Measurements from ENCODE around the gene HEG1.

HEG1 gene

DNA sequence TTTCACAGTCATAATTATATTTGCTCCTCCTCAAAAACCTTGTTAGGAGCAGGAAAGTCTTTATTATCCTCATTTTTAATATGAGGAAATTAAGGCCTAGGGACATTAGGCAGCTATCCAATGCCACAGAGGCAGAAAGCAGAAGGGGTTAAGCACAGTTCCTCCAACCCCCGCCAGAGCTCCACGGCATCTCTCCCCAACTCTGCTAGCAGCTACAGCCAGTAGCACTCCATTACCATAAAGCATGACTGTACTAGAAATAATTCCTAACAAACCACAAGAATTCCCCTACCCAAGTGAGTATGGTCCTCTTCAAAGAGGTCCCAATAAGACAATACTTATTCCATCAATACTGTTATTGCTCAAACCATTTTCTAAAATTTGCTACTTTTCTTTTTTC, 9.8 kb downstream of the HEG1 start:
- no peak for DNase-seq (ENCODE audit: low read depth in 2 of 2)

DNA sequence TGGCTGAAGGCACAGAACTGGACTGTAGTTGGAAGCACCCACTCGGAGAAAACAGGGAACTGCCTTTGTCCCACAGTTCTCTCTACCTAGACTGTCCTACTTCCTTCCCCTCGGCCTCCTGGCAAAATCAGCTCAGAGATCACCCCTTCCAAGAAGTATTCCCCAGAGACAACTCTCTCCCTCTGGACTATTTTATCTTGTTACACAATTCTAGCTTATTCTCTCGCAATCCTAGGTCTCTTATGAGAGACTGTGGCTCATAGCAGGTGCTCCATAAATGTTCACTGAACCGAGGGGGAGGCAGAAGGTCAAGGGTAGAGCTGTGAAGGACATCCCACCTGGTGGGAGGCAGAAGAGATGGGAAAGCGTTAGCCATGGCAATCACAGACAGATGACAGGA, 10.6 kb downstream of the HEG1 start:
- no peak for DNase-seq (ENCODE audit: low read depth in 2 of 2)

DNA sequence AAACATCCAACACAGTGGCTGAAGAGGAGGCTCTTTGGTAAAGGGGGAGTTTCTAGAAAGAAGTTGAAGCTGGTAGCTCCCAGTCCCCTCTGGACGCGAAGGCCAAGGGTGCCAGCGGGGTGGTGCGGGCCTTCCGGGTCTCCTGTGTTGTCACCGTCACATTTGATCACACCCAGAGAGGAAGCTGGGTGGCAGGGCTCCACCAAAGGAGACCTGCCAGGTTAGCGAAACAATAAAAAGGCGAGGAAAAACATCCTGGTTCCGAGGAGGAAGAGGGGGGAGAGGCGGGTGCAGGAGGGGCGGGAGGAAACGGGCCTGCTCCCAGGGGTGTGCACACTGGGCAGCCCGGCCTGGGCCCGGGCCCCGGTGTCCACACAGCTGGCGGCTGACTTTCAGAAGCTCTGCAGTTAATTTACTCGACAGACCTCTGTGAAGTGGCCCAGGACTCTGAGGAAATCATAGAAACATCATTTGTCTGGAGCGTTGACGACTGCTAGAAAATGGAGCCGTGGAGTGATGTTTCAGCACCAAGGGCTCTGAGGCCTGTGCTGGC, 12.1 kb downstream of the HEG1 start:
- DNase-seq (ENCODE audit: low read depth in 2 of 2) = no peak

DNA sequence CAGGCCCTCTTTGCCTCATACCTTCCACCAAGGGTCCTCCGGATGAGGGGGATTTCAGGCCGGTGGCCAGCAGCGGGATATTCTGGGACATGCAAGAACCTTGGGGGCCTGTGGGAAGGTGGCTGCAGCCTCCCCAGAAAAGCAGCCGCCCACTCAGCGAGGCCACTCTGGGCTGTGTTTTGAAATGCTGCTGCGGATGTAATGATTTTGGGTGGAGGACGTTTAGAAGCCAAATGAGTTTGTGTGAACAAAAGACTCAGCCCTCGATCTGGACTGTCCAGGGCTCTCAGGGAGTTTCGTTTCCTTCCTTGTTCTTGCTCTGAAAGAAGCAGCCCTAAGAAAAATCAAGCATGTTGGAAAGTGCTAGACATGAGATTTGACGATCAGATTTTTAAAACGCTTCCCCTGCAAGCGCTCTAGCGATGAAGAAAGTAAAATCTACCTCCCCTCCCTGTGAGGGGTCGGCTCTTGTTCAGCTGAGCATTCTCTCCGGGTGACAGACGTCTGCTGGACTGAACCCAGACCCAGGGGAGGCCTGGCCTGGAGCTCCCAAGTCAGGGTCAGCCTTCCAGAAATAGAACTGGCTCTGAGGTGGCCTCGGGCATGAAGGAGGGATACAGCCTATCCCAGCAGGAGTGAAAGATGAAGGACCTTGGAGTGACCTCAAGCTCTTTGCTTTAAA, 12.9 kb downstream of the HEG1 start:
- DNase-seq (ENCODE audit: low read depth in 2 of 2) = no peak

DNA sequence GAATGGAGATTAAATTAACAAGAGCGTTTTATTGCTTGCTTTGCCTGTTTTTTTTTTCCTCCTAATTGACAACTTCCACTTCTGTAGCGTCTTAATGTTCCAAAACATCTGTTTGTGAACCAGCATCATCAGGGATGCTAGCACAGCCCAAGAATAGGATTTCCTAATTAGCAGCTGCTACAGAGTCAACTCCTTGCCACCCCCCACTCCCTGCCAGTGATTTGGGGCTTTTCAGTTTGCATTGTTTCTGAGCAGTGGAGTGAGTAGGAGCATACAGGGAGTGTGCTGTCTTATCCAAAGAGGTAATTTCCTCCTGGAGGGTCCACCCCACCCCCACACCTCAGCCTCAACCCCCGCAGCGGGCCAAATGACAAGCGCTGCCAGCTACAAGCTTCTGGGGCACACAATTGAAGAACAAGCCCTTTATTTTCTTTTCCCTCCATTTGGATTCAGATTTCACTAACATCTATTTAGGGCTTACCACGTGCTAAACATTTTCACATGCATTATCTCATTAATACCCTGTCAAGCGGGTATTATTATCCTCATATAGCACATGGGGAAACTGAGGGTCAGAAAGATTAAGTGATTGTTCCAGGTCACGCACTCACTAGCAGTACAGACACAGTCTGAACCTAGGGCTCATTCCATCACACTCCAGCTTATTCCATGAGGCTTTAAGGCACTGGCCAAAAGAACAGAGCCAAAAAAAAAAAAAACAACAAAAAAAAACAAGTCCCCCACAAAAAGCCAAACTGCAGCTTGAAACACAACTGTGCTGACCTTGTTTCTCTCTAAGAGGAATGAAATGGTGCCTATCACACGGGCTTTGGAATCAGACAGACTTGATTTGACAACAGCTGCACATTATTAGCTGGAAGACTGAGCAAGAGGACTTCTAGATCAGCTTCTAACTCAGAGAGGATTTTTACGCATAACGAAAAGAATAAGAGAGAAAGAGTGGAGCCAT, 16.4 kb downstream of the HEG1 start:
- no peak for DNase-seq (ENCODE audit: low read depth in 2 of 2)

DNA sequence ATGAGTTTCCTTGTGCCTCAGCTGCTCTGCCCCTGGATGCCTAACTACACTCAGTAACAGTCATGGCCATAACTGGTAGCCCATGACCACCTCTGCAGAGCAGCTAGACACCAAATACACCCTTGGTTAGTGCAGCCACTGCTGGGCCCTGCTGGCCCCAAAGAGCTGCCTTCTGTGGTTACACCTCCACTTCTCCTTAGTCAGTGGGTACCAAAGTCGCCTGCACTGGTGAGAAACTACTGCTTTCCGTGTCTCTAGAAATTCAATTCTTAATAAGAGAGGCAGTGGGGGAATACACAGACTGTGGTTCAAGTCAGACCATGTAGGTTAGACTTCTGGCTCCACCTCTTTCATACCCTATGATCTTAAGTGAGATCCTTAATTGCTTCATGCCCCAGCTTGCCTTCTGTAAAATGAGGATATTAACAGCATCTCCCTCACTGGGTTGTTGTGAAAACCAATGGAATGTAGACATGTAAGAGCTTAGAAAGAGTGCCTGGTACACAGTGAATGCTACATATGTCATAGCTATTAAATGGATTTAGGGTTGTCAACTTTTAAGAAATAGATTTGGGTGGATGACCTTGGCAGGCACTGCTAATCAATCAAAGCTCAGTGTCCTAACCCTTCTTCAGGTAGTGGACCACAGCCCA, 18.2 kb downstream of the HEG1 start:
- DNase-seq (ENCODE audit: low read depth in 2 of 2) = no peak

DNA sequence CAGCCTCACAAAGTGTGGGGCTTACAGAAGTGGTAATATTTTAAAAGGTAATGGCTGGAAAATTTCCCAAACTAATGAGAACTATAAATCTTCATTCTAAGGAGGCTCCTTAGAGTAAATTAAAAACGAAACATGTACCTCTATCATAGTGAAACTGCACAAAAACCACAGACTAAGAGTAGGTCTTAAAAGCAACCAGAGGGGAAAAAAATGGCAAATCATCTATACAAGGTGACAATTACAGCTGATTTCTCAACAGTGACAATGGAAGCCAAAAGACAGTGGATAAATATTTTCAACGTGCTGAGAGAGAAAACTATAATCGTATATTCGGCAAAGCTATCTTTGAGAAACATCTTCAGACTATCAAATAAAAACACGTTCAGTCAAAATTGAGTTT, 20.6 kb downstream of the HEG1 start:
- no peak for DNase-seq (ENCODE audit: low read depth in 2 of 2)

DNA sequence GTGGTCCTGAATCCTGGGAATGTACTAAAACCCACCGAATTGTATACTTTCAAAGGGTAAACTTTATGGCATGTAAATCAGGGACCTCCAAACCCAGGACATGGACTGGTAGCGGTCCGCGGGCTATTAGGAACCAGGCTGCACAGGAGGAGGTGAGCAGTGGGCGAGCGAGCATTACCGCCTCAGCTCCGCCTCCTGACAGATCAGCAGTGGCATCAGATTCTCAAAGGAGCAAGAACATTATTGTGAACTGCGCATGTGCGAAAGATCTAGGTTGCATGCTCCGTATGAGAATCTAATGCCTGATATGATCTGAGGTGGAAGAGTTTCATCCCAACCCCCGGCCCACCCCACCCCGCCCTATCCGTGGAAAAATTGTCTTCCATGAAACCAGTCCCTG, 22.2 kb downstream of the HEG1 start:
- DNase-seq (ENCODE audit: low read depth in 2 of 2) = no peak

DNA sequence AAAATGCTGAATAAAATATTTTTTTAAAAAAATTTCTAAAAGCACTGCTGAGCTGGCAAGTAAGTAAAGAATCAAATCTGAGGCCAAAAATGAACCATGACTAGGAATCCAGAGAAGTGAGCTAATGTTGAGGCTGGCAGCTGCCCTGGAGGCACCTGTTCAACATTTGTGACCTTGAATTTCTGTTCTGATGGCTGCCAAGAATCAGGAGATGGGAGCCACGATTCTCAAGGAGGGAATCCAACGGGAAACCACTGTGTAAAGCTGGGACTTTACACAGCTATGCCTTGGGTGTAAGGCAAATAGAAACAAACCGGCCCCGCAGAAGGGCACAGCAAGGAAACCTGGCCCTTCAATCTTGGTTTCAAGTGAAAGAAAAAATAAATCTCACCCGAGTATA, 22.7 kb downstream of the HEG1 start:
- DNase-seq (ENCODE audit: low read depth in 2 of 2) = no peak

DNA sequence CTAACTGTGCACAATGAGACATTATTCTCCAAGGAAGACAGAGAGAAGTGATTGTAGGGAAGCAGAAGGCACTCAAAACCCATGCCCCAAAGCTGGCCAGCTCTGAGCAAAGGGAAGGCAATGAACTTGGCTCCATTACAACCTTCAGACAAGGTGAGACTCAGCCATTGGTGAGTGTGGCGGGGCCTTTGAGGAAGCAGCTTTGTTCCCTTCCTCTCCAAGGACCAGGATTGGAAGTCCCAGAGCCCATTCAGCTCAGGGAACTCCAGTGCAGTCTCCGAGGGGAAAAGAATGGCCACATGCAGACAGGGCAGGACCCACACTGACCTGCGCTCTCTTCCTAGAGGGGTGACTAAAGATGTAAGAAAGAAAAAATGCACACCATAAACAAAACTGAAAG, 23.1 kb downstream of the HEG1 start:
- no peak for DNase-seq (ENCODE audit: low read depth in 2 of 2)

DNA sequence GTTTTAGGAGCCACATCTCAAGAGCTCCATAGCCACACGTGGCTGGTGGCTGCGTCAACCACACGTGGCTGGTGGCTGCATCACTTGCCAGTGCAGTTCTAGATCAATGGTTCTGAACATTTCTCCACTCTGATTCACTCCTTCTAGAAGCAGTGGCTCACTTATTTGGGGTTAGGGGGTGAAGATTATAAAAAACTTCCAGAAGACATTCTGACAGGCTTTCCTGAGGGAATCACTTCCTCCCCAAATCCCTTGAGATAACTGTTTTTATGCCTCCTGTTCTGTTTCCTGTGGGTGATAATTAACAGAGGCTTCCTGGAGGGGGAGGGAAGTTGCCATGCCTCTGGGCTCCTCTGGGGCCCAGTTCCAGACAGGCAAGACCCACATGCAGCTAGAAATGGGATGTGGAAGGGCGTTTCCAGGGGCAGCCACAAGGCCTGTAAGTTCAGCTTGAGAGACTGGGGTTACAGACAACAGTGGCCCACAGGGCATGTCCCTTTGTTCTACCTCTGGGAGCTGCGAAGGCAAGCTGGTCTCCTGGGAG, 23.6 kb downstream of the HEG1 start:
- no peak for DNase-seq (ENCODE audit: low read depth in 2 of 2)

DNA sequence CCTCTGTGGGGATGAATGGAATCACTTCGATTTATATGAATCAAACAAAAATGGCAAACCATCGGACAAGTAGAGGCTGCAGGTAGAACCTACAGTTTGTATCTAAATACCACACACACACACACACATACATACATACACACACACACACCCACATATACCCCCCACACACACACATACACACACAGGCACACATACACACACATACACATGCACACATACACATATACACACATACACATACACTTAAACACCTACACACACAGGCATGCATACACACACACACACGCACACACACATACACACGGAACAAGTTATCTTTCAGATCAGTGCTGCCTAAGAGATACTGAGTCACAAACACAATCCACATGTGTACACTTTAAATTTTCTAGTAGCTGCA, 24.3 kb downstream of the HEG1 start:
- no peak for DNase-seq (ENCODE audit: low read depth in 2 of 2)

DNA sequence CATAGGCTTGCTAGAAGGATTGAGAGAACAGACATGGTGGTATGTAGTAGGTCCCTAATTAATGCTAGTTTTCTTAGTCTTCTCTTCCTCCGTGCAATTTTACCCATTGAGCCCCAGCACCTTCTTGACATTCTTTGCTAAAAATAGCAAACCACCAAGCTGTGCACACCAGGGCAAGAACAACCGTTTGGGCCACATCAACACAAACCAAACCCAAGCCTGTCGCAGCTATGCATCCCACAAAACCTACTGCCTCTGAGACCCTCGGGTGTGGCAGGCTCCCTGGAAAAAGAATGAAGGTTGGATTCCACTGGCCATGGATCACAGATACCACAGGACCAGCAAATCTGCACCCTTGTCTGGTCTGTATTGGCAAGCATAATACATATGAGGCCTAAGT, 27.1 kb downstream of the HEG1 start:
- no peak for DNase-seq (ENCODE audit: low read depth in 2 of 2)

DNA sequence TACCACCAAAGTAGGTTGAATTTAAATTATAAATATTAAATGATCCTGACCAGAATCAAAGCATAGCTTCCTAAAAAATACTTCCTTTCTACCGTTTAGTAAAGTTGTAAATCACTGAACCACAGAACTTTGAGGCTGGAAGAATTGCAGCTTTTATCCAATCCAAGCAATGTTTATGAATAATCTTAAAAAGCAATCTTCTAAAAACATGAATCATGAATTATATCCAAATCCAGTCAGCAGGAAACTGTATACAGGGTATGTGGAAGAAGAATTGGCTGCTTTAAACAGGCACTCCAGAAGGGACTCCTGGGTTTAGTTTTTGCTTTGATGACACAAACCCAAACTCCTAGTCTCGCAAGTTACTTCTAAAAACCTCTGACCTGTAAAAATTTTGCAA, 30.2 kb downstream of the HEG1 start:
- DNase-seq (ENCODE audit: low read depth in 2 of 2) = no peak

DNA sequence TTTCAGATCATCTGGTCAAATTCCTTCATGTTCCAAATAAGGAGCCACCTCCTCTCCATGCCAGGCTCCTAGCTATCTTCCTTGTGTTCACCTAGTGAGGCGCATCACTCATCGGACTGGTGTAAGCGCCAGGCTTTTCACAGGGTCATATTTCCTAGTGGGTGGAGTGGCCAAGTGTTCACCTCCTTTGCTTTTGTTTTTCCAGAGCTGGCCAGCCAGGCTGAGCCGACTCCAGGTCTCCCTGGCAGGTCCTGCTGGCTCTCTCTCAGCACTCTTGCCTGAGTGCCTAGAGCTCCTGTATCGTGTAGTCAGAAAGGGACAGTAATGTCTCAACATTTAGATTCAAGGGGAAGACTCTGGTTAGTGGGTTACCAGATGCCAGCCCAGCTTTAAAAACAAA, 31.0 kb downstream of the HEG1 start:
- no peak for DNase-seq (ENCODE audit: low read depth in 2 of 2)

DNA sequence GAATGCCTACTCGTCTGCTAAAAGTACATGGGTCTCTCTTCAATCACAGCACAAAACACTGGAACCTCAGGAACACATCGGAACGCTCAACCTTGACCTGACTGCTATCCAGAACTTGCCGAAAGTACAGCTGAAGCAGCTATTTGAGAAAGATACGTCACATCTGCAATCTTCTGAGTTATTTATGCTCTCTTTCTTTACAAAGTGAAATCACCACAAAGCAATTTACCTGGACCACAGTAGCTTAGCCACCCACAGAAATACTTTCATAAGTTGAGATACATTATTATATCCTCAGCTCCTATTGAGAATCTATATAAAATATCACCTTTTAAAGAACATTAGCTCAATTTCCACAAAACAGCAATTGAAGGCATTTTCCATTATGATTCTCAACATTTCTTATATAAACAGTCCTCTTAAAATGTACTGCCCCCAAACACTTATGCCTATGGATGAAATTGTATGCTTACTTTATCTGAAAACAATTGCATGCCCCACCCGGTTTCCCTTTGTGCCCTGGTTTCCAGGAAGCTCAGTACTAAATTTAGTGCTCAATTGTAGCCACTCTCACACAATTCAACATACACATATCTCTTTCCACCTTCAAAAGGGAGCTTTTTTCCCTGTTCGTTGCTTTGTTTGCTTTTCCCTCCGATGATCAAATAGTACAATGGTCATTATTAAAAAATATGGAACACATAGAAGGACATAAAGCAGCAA, 31.8 kb downstream of the HEG1 start:
- DNase-seq (ENCODE audit: low read depth in 2 of 2) = no peak

DNA sequence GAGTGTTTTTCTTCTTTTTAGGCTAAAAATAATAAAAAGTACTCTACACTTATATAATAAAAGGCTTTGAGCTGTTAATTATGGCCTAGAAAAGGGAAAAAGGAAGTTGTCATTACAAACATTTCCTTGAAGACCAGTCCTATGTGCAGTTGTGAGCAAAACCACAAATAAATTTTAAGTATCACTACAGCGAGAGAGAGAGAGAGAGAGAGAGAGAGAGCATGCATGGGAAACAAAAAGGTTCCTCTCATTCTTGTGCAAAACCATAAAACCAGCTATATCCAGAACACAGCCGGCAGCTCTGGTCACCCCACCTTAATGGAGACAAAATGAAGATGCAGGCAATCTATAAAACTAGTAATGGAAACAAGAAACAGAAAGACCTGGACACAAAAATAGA, 33.6 kb downstream of the HEG1 start:
- no peak for DNase-seq (ENCODE audit: low read depth in 2 of 2)

DNA sequence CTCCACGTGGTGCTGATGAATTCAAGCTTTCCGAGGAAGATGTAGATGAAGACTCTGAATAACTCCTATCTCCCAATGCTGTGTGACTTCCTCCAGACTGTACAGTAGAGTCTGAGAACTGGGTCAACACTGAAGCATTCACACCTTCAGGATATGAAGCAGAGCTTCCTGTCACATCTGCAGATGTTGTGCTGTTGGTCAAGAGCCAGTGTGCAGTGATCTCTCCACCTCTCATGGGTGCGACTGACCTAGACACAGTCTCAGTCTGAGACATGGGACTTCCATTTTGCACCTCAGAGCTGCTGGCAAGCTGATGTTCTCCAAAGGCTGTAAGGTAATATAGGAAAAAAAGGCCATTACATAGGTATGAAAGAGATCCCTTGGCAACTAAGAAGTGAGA, 36.5 kb downstream of the HEG1 start:
- no peak for DNase-seq (ENCODE audit: low read depth in 2 of 2)

DNA sequence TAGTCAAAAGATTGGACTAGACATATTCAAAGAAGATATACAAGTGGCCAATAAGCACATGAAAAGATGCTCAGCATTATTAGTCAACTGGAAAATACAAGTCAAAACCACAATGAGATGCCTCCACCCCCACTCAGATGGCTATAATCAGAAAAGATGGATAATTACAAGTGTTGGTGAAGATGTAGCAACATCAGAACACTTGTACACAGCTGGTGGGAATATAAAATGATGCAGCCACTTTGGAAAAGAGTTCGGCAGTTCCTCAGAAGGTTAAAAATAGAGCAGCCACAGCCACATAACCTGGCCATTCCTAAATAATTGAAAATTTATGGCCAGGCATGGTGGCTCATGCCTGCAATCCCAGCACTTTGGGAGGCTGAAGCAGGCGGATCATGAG, 38.4 kb downstream of the HEG1 start:
- DNase-seq (ENCODE audit: low read depth in 2 of 2) = no peak

DNA sequence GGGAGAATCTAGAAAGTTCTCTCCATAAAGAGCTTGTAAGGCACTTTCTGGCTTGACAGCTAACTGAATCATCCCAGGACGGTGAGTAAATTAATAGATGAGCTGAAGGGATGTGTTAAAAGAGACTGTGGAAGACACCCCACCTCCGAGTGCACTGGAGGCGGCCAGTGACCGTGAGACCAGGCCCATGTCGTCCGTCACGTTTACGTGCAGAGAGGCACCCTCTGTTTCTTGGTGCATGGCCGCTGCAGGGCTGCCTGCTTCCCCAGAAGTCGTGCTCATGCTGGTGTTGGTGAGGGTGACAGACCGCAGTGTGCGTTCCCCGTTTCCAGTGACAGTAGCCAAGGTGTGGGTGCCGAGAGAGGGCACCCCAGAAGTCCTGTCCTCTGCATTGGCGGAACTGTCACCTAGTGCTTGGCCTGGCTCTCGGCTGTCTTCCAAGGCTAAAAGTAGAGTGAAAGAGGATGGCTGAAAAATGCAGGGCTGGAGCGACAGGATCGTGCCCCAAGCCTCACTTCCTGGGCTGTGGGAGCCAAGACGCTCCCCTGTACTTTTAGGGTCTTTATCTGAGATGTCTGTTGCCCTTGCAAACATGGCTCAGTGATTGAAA, 41.1 kb downstream of the HEG1 start:
- no peak for DNase-seq (ENCODE audit: low read depth in 2 of 2)

DNA sequence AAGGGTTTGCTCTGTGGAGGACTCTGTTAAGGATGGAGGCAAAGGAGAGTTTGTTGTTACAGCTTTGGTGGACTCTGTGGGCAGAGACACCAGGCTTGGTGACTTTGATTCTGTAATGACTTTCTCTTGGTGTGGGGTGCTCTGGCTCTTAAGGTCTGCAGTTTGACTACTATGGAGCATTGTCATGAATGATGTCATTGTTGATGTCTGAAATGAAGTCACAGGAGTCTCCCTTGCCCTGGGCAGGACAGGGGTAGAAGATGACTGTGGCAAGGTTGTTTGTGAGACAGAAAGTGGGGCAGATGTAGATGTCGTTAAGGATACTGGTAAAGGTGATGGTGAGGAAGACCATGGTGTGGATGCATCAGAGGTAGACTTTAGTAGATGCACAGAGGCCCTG, 42.7 kb downstream of the HEG1 start:
- DNase-seq (ENCODE audit: low read depth in 2 of 2) = no peak

Data from stimulated activated CD4-positive, alpha-beta T cell treated with anti-CD3 and anti-CD28 coated beads, Interleukin-1b, Interleukin-23, amount 100 ng/mL, for 4 hours (primary cell).